ENCODE results near the gene RAB11FIP4.

The RAB11FIP4 gene

GRCh38 chr17:31587462-31587861 is 196.0 kb downstream of the RAB11FIP4 start:
- no peak for DNase-seq (ENCODE audit: low read depth in 2 of 2)
